ENCODE measurements around the gene TAOK3. TPM values are rescaled to one million over a fixed set of nuclear protein-coding genes. Genes with fewer than 3 reads are reported as not detected.
A peak's percentile ranks its signal among the peaks of the same experiment; 100 is the strongest.

Gene TAOK3
- total and polyA plus RNA-seq, 9 of the 15 experiments (the other 6 are each of a cell fraction or from before 2014, with no cell fraction given) = 24.3 to 83.5 (median 47.1) TPM

- no peak for TF ChIP-seq ZNF133 (CRISPR knock-in tag; IDR thresholded peaks at IDR 0.05)
- no peak for TF ChIP-seq RBM22 (IDR thresholded peaks at IDR 0.05; ENCODE audit: low read depth, low read length, poor library complexity, severe bottlenecking)
- no peak for TF ChIP-seq NELFE (IDR thresholded peaks at IDR 0.05; ENCODE audit: insufficient read depth, insufficient read length)
- TF ChIP-seq ZNF449 (CRISPR knock-in tag; IDR thresholded peaks at IDR 0.05) = no peak
- no peak for TF ChIP-seq ZFPM2 (CRISPR knock-in tag; IDR thresholded peaks at IDR 0.05)
- TF ChIP-seq FOXJ3 (CRISPR knock-in tag; IDR thresholded peaks at IDR 0.05) = no peak
- peak; percentile 75; the same call in 1 of the 2 replicates for TF ChIP-seq KLF1 (tag; IDR thresholded peaks at IDR 0.05)
- TF ChIP-seq PTRF (tag; IDR thresholded peaks at IDR 0.05) = no peak
- no peak for TF ChIP-seq SMAD2 (IDR thresholded peaks at IDR 0.05; ENCODE audit: low read depth, low read length)
- TF ChIP-seq CHD2 (IDR thresholded peaks at IDR 0.05; ENCODE audit: low read depth, low read length) = peak; percentile 70
- 0 out of 2 replicates have a peak, but pooled peaks have one; percentile 27 for TF ChIP-seq ZFP91 (CRISPR knock-in tag; IDR thresholded peaks at IDR 0.05)
- TF ChIP-seq, protein P1, sequence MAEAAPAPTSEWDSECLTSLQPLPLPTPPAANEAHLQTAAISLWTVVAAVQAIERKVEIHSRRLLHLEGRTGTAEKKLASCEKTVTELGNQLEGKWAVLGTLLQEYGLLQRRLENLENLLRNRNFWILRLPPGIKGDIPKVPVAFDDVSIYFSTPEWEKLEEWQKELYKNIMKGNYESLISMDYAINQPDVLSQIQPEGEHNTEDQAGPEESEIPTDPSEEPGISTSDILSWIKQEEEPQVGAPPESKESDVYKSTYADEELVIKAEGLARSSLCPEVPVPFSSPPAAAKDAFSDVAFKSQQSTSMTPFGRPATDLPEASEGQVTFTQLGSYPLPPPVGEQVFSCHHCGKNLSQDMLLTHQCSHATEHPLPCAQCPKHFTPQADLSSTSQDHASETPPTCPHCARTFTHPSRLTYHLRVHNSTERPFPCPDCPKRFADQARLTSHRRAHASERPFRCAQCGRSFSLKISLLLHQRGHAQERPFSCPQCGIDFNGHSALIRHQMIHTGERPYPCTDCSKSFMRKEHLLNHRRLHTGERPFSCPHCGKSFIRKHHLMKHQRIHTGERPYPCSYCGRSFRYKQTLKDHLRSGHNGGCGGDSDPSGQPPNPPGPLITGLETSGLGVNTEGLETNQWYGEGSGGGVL (CRISPR knock-in tag; IDR thresholded peaks at IDR 0.05) = no peak
- no peak for TF ChIP-seq POLR2H (tag; IDR thresholded peaks at IDR 0.05; ENCODE audit: low read depth)
- TF ChIP-seq, protein P2, sequence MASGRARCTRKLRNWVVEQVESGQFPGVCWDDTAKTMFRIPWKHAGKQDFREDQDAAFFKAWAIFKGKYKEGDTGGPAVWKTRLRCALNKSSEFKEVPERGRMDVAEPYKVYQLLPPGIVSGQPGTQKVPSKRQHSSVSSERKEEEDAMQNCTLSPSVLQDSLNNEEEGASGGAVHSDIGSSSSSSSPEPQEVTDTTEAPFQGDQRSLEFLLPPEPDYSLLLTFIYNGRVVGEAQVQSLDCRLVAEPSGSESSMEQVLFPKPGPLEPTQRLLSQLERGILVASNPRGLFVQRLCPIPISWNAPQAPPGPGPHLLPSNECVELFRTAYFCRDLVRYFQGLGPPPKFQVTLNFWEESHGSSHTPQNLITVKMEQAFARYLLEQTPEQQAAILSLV (tag; IDR thresholded peaks at IDR 0.05) = no peak
- no peak for TF ChIP-seq MAFG (tag; conservative IDR thresholded peaks at IDR 0.05)
- no peak for TF ChIP-seq ZNF274 (IDR thresholded peaks at IDR 0.05; ENCODE audit: borderline replicate concordance, low read depth, low read length)
- TF ChIP-seq, protein P3, sequence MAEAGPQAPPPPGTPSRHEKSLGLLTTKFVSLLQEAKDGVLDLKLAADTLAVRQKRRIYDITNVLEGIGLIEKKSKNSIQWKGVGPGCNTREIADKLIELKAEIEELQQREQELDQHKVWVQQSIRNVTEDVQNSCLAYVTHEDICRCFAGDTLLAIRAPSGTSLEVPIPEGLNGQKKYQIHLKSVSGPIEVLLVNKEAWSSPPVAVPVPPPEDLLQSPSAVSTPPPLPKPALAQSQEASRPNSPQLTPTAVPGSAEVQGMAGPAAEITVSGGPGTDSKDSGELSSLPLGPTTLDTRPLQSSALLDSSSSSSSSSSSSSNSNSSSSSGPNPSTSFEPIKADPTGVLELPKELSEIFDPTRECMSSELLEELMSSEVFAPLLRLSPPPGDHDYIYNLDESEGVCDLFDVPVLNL (CRISPR knock-in tag; IDR thresholded peaks at IDR 0.05; ENCODE audit: low read depth) = peak; percentile 54; the same call in 1 of the 2 replicates
- no peak for TF ChIP-seq ZSCAN32 (CRISPR knock-in tag; IDR thresholded peaks at IDR 0.05)
- TF ChIP-seq LCOR (CRISPR knock-in tag; IDR thresholded peaks at IDR 0.05) = no peak
Measured at GRCh38 chr12:118376089-118377020, 3.6 kb upstream of the TAOK3 start, which contains the start of gene SUDS3 (continued).

Data from K562 (cell line).